GM13977 (cell line): ENCODE measurements around the gene ANTXRL.
"Not testable (repeated sequence)": the region's sequence is repeated elsewhere in the genome, so short reads cannot be mapped to it uniquely, and the experiment has no call there.

Source experiments
- DNase-seq: peaks from one replicate; pipeline ENCODE4 v3.0.0; 2012; ENCODE audit warnings: low spot score
- in situ Hi-C: fragments of 300-500 bp; cut with MboI; formaldehyde crosslinking; loops from one replicate; pipeline ENCODE4 v1.12.0; 2022; ENCODE audit warnings: low sequenced_read_pairs, low pct_unique_long_range_greater_than_20kb, mixed read lengths, inconsistent platforms; ENCODE audit not compliant: unreplicated experiment
- TF ChIP-seq, protein P1 (sequence below): IDR thresholded peaks from 2 replicates; pipeline ENCODE4 v1.5.1; 2012; ENCODE audit warnings: mild to moderate bottlenecking, control low read depth; ENCODE audit not compliant: insufficient read depth; ENCODE audit errors: extremely low read depth, missing control alignments

The ANTXRL gene

DNA sequence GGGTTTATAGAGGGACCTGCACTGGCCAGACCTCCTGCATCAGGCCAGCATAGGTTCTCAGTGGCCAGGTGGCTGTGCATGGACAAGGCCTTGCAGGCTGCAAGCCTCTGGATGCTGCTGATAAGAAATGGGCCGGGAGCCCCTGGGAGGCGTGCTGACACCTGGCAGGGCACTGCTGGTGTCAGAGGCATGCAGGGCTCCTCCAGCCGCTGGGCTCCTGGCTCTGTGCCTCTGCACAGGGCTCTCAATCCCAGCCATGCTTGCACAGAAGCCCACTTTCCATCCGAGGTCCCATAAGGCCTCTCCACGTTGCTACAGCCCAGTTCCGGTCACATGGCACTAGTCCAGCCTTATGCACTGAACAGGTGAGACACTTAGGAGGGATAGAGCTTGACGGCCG, 27.3 kb downstream of the ANTXRL start:
- no peak for DNase-seq
- in situ Hi-C loops = no loop called here
- TF ChIP-seq, protein P1, sequence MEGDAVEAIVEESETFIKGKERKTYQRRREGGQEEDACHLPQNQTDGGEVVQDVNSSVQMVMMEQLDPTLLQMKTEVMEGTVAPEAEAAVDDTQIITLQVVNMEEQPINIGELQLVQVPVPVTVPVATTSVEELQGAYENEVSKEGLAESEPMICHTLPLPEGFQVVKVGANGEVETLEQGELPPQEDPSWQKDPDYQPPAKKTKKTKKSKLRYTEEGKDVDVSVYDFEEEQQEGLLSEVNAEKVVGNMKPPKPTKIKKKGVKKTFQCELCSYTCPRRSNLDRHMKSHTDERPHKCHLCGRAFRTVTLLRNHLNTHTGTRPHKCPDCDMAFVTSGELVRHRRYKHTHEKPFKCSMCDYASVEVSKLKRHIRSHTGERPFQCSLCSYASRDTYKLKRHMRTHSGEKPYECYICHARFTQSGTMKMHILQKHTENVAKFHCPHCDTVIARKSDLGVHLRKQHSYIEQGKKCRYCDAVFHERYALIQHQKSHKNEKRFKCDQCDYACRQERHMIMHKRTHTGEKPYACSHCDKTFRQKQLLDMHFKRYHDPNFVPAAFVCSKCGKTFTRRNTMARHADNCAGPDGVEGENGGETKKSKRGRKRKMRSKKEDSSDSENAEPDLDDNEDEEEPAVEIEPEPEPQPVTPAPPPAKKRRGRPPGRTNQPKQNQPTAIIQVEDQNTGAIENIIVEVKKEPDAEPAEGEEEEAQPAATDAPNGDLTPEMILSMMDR = no peak

DNA sequence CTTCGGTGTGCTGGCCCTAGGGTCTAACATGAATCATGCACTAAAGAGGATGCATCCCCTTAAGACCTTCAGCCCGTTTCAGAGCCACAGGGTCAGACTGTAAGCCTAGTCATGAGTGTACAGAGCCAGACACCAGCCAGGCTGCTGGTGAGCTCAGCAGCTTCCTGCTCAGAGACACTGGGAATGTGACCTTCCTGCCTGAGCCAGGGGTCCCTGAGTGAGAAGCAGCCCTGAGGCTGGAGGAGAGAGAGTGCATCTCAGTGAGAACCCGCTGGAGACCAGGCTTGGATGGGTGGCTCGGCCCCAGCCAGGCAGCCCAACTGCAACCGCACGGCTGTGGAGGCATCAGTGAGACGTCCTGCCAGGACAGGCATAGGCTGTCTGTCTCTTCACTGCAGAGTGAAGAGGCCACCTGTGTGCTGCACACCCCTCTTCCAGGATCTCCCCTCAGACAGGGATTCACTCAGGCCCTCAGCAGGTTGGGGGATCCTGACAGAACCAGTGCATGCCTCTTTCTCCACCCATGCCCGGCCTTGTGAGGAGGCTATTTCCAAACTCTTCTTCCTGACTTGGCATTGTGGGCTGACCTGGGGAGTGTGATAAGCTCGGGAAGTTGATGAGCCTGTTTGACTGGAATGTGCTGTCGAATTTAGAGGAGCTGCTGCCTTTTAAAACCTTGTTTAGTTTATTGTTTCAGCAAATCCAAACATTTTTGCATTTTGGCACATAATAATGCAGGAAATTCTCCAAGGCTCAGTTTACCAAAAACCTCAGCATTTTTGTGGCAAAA, 28.5 kb downstream of the ANTXRL start:
- DNase-seq, in situ Hi-C loops: not testable (repeated sequence)

DNA sequence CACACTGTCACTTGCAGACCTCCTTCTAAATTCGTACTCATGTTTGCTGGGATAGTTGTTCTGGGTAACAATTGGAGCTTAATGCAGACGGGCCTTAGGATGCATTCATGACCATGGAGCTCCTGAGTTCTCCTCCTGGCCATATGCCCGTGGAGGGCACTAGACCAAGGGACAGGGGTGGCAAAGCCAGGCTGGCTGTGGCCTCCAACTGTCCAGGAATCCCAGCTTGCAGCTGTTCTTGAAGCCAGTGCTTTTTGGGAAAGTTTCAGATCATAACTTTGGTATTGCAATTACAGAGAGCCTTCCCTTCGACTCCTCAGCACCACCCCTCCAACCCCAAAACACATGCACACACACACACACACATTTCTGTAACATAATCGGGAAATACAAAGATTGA, 30.6 kb downstream of the ANTXRL start:
- TF ChIP-seq, protein P1 = no peak
- in situ Hi-C loops = no loop called here
- no peak for DNase-seq

DNA sequence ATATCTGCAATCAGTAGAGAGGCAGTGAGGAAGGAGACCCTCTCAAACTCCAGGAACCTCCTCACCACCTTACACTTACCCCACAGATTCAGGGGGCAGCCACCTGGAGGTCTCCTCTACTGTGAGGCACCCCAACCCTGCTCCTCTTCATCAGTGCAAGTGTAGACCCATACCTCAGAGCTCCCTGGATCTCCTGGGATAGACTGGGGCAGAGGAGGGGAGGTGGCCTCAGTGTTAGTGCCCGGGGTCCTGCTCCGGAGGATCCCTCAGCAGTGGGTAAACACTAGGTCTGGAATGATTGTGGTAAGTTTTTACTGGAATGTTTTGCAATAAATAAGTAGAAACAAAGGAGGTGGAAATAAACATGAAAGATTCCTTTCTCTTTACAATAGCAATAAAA, 31.1 kb downstream of the ANTXRL start:
- in situ Hi-C loops = no loop called here
- no peak for DNase-seq
- TF ChIP-seq, protein P1 = no peak

DNA sequence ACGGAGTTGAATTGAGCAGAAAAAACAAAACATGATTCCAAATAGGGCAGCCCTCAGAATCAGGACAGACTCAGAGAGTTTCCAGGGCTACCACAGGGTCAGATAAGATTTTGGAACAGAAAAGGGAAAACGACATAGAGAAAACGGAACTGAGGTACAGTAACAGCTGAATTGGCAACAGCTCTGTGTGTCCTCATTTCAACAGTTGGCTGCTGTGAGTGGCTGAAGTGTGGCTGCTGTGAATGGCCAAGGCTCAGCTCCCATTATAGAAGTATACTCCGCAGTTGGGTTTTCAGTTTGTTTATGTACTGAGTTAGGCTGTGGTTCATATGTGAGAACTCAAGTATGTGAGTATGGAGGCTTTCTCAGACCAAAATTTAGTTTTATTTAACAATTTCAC, 32.0 kb downstream of the ANTXRL start:
- in situ Hi-C loops = no loop called here
- TF ChIP-seq, protein P1 = no peak
- DNase-seq = no peak

DNA sequence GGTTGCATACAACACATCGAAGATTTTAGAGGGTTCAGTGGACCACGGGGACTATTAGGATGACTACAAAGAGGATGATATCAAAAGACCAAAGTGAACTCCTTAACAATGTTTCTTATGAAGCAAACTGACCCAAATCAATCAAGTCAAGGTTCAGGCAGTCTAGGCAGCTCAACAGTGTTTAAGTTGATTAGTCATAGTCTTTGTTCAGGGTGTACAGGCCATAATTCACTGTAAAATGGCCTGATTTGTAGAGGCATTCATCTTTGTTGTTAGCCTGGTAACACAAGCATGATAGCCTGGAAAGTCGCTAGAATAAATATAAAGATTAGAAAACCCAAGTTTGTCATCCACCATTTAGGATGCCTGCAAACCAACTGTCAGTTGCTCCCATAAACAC, 32.6 kb downstream of the ANTXRL start:
- in situ Hi-C loops = no loop called here
- TF ChIP-seq, protein P1 = no peak
- no peak for DNase-seq

DNA sequence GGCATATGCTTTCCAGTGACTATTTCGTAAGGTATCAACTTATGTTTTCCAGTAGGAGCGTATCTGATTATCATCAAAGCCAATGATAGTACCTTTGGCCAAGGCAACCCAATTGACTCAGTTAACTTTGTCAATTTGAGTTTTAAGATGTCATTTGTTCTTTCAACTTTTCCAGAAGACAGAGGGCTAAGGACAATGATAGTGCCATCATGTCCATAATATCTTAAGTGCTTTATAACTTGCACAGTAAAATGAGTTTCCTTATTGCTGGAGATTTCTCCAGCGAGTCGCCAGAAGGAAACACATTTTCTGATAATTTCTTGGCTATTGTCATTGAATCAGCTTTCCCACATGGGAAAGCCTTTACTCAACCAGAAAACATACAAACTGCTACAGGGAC, 35.0 kb downstream of the ANTXRL start:
- in situ Hi-C loops = no loop called here
- DNase-seq = no peak
- TF ChIP-seq, protein P1 = no peak
